Lower leg skin (tissue), 4 donors: ENCODE data around the gene ZSWIM9. TPM values are rescaled to one million over a fixed set of nuclear protein-coding genes. Genes with fewer than 3 reads are reported as not detected.

Source experiments
- DNase-seq, 2 donors: peaks; one replicate each; pipeline ENCODE4 v3.0.0-alpha.2; 2019; ENCODE audit warnings: low spot score in 2 of 2
- H3K4me3 ChIP-seq: fragments of 200-600 bp; sonication (generic); 2 replicates; pipeline ENCODE4 v1.5.1; 2017; ENCODE audit warnings: mild to moderate bottlenecking, low read depth; ENCODE audit not compliant: poor library complexity, severe bottlenecking
- POLR2A ChIP-seq, 2 donors: fragments of 450-650 bp; IDR thresholded peaks; one replicate each; pipeline ENCODE4 v1.6.1; 2016 to 2017; ENCODE audit warnings: antibody characterized with exemption in 2 of 2, mild to moderate bottlenecking in 1 of 2, moderate library complexity in 1 of 2
- WGBS, 2 donors: methylation state at CpG; one replicate each; pipeline ENCODE4 v1.1.5; 2018; 5-methylcytosine and 5-hydroxymethylcytosine counted together
- intact Hi-C: fragments of 100-400 bp; cut with DNase I; formaldehyde crosslinking; loops from one replicate; pipeline ENCODE4 v1.15.0; 2023; ENCODE audit warnings: low total_unique reads
- total RNA-seq, 4 donors: library from RNA; depleted of rRNA; stranded (reverse); fragments of >200 nt; gene quantifications; one replicate each; pipeline ENCODE4 v1.1.0, GENCODE V29; 2016
- TF ChIP-seq, protein P1 (sequence below), 3 donors: fragments of 450-650 bp; IDR thresholded peaks; one replicate each; pipeline ENCODE4 v1.5.1; 2016; ENCODE audit warnings: antibody characterized with exemption in 3 of 3, mild to moderate bottlenecking in 3 of 3, moderate library complexity in 2 of 3

The ZSWIM9 gene
- total RNA-seq, 4 donors from 2014 or later = 5.5 to 9.9 (median 6.9) TPM

DNA sequence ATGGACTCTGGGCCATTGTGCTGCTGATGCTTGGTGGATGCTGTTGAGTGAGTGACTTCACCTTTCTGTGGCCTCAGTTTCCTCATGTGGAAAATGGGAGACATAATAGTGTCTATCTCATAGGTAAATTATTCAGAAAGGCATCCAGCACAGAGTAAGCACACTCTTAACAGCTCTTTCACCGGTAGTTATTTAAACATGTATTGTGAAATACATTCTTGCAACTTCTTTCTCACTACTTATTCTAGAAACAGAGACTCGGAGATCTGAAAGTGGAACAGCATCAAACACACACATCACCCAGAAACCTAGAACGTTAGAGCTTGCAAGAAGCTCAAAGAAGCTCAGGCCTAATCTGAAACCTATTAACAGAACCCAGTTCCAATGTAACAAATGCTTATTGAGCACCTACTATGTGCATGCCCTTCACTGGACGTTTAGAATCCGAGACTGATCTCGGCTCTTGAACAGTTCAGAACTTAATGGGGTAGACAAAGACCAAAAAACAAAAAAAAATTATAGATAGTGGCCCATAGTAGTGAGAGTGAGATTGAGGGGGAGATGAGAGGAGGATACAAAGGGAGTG, 4.1 kb downstream of the ZSWIM9 start:
- 76 to 84% methylated on average over 6 of the region's 6 CpGs for WGBS, 2 donors
- H3K4me3 ChIP-seq = no peak overlapping the region
- TF ChIP-seq, protein P1, sequence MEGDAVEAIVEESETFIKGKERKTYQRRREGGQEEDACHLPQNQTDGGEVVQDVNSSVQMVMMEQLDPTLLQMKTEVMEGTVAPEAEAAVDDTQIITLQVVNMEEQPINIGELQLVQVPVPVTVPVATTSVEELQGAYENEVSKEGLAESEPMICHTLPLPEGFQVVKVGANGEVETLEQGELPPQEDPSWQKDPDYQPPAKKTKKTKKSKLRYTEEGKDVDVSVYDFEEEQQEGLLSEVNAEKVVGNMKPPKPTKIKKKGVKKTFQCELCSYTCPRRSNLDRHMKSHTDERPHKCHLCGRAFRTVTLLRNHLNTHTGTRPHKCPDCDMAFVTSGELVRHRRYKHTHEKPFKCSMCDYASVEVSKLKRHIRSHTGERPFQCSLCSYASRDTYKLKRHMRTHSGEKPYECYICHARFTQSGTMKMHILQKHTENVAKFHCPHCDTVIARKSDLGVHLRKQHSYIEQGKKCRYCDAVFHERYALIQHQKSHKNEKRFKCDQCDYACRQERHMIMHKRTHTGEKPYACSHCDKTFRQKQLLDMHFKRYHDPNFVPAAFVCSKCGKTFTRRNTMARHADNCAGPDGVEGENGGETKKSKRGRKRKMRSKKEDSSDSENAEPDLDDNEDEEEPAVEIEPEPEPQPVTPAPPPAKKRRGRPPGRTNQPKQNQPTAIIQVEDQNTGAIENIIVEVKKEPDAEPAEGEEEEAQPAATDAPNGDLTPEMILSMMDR (IDR thresholded peaks at IDR 0.05) = no peak
- no peak for TF ChIP-seq POLR2A (IDR thresholded peaks at IDR 0.05)
- intact Hi-C loops = no loop called here
- DNase-seq = no peak

DNA sequence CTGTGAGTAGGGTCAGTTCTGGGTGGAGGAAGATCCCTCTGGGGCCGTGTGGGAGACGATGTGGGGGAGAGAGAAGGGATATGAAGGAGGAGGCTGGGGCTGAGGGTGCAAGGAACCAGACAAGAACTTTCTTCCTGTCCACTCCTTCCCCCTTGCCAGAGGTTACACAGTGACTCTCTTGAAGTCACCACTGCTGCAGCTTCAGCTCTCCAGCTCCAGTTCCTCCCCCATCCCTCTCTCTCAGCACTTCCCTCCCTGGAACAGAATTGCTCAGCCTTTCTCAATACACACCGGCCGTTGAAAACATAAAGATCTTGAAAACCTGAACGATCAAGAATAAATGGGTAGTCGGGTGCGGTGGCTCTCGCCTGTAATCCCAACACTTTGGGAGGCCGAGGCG, 5.1 kb downstream of the ZSWIM9 start:
- intact Hi-C loops = no loop called here
- no peak for DNase-seq
- WGBS, 2 donors = 92 to 95% methylated on average over 10 of the region's 10 CpGs
- no peak for TF ChIP-seq POLR2A (IDR thresholded peaks at IDR 0.05)
- TF ChIP-seq, protein P1 (IDR thresholded peaks at IDR 0.05) = no peak
- H3K4me3 ChIP-seq = no peak overlapping the region

DNA sequence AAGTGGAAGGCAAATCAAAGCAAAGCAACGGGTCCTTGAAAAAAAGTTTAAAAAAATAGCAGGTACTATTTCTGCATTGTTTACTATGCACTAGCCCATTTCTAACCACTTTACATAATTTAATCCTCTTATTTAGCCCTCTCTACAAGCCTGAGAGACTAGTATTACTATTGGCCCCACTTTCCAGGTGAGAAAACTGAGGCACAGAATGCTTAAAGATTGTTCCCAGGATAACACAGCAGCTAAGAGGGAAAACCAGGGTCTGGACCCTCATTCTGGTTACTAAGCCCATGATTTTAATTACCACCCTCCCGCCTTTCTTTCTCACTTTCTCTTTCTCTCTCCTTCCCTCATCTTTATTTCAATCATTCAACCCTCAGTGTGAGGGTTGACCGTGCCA, 5.7 kb downstream of the ZSWIM9 start:
- intact Hi-C loops = no loop called here
- H3K4me3 ChIP-seq = no peak overlapping the region
- TF ChIP-seq, protein P1 (IDR thresholded peaks at IDR 0.05) = no peak
- TF ChIP-seq POLR2A (IDR thresholded peaks at IDR 0.05) = no peak
- no peak for DNase-seq
- 72 to 98% methylated on average over 3 of the region's 3 CpGs for WGBS, 2 donors

DNA sequence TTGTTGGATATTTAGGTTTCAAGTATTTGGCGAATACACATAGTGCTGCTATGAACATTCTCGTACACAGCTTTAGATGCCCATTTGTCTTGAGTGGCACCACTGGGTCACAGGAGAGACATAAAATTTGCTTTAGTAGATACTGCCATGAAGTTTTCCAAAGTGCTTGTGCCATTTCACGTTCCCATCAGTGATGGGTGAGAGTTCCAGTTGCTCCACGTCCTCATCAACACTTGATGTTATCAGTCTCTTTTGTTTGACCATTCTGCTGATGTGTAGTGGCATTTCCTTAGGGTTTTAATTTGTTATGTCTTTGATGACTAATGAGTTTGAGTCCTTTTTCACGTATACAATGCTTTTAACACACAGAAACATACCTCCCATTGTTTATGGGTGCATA, 11.0 kb downstream of the ZSWIM9 start:
- intact Hi-C loops = no loop called here
- DNase-seq = no peak

DNA sequence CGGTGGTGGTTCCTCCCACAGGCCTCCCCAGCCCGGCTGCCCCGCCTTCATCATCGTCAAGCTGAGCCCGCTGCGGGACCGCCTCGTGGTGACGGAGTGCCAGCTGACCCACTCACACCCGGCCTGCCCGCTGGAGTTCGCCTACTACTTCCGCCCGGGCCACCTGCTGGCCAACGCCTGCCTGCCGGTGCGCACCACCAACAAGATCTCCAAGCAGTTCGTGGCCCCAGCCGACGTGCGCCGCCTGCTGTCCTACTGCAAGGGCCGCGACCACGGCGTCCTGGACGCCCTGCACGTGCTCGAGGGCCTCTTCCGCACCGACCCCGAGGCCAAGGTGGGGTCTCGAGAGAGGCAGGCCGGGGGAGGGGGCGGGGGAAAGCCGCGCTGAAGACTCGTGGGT, 12.0 kb downstream of the ZSWIM9 start:
- DNase-seq = no peak
- intact Hi-C loops = no loop called here
- WGBS, 2 donors = 95 to 96% methylated on average over 29 to 38 of the region's 38 CpGs
- H3K4me3 ChIP-seq = no peak overlapping the region
- no peak for TF ChIP-seq POLR2A (IDR thresholded peaks at IDR 0.05)
- TF ChIP-seq, protein P1 (IDR thresholded peaks at IDR 0.05) = no peak

More for the DNA sequence above, 11.0 kb downstream of the ZSWIM9 start:
- WGBS, 2 donors = 94 to 98% methylated on average over 5 of the region's 5 CpGs
- TF ChIP-seq POLR2A (IDR thresholded peaks at IDR 0.05) = no peak
- TF ChIP-seq, protein P1 (IDR thresholded peaks at IDR 0.05) = no peak
- no peak overlapping the region for H3K4me3 ChIP-seq

DNA sequence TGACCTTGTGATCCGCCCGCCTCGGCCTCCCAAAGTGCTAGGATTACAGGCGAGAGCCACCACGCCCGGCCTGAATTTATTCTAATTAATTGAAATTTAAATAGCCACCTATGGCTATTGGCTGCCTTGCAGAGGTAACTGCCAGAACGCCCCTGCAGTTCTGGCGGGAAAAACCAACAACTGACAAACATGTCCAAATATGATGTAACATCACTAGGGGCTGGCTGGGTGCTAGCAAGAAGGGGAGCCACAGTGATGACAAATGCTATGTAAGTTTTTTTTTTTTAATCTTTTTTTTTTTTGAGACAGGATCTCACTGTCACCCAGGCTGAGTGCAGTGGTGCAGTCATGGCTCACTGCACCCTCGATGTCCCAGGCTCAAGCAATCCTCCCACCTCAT, 12.9 kb downstream of the ZSWIM9 start:
- no peak for DNase-seq
- TF ChIP-seq POLR2A (IDR thresholded peaks at IDR 0.05) = no peak
- TF ChIP-seq, protein P1 (IDR thresholded peaks at IDR 0.05) = no peak
- no peak overlapping the region for H3K4me3 ChIP-seq
- intact Hi-C loops = no loop called here
- 86 to 94% methylated on average over 9 of the region's 9 CpGs for WGBS, 2 donors
